H54 (cell line): Measurements from ENCODE around the gene RNF4.

Experiments used
- DNase-seq: peaks from one replicate; pipeline ENCODE4 v3.0.0; 2011; ENCODE audit warnings: low spot score, mixed read lengths; ENCODE audit not compliant: insufficient read length
- FAIRE-seq: peaks from 3 replicates; lab custom pipeline; 2011; peaks lifted over from hg19 to GRCh38; lab: Jason Lieb, UNC
- POLR2A ChIP-seq: IDR thresholded peaks from 2 replicates; pipeline ENCODE4 v1.6.1; 2011; ENCODE audit warnings: low read depth, mild to moderate bottlenecking, low read length

RNF4 gene

DNA sequence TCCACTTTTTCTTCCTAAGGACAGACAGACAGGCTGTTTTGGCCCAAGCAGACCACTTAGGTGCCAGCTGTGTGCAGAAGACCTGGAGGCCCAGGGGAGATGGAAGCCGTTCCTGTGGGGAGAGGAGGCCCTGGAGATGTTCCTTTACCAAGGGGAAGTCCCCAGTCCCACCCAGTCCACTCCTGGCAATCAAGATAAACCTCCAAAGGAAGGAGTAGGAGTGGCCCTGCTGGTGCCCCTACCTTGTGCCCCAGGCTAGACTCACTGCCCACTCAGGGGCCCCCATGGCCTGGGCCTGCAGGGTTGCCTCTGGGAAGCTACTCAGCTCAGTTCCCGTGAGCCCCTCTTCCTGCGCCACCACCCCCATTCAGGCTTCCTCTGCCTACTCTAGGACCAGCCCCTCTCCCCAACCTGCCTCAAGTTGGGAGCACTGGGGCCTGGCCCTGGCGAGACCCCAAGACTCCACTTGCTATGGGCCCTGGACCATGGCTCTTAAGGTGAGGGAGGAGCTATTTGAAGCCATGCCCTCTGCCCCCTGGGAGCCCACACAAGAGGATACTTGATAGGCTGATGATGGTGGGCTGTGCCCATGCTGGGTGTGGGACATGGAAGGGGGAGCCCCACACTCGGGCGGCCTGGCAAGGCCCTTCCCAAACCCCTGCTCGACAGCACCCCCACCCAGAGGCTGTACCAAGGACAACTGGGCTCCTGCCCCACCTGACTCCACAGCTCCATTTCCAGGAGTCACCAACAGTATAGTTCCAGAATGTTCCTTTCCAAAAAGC is 24.8 kb upstream of the RNF4 start:
- DNase-seq (no peak), FAIRE-seq (no peak)
- TF ChIP-seq POLR2A, result no peak

- no peak for DNase-seq
These were observed 23.8 kb upstream of the RNF4 start for GRCh38 chr4:2445130-2445529.

GRCh38 chr4:2445571-2445970 is 23.3 kb upstream of the RNF4 start:
- DNase-seq, result no peak
- no peak for FAIRE-seq
- TF ChIP-seq POLR2A, result no peak

More at GRCh38 chr4:2445130-2445529, 23.8 kb upstream of the RNF4 start:
- FAIRE-seq, result no peak
- no peak for TF ChIP-seq POLR2A

- no peak for FAIRE-seq
- TF ChIP-seq POLR2A, result no peak
- no peak for DNase-seq
These were observed 22.0 kb upstream of the RNF4 start for GRCh38 chr4:2446656-2447564.

- FAIRE-seq (no peak), DNase-seq (no peak)
- no peak for TF ChIP-seq POLR2A
These were observed 20.3 kb upstream of the RNF4 start for GRCh38 chr4:2448589-2448988.

GRCh38 chr4:2449051-2449450 is 19.9 kb upstream of the RNF4 start:
- no peak for TF ChIP-seq POLR2A
- no peak for FAIRE-seq
- no peak for DNase-seq

DNA sequence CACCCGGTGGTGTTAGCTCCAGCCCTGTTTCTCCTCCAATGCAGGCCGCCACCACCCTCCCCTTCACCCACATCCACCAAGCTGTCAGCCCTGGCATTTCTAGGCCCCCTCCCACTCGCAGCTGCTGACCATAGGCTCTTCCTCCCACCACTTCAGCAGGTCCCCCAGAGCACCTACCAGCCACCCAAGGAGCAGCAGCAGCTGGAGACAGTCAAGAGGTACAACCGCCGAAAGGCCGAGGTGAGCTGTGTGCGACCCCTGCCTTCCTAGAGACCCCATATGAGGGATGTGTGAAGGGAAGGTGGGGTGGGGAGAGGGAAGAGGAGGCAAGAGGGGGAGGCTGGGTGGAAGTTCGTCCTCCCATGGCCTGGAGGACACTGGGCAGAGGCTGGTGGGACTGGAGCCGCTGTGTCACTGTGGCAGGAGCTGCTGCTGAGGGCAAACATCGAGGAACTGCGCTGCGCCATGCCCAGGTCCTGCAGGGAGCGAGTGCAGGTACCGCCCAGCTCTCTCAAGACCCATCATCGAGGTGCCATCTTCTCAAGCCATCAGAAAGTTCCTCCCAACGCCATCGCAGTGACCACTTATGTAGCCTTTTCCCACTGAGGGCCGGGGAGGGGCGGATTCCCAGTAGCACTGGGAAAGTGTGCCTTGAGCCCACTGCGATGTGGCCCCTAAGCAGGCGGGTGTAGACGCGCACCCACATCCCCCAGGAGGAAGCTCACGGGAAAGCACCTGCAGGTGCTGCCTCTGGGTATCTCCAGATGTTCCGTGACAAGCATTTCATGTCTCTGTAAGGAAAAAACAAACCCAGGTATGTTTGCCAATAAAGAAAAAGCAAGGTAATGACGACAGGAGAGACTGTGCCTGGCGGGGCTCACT is 19.2 kb upstream of the RNF4 start:
- DNase-seq (no peak), FAIRE-seq (no peak)
- no peak for TF ChIP-seq POLR2A

DNA sequence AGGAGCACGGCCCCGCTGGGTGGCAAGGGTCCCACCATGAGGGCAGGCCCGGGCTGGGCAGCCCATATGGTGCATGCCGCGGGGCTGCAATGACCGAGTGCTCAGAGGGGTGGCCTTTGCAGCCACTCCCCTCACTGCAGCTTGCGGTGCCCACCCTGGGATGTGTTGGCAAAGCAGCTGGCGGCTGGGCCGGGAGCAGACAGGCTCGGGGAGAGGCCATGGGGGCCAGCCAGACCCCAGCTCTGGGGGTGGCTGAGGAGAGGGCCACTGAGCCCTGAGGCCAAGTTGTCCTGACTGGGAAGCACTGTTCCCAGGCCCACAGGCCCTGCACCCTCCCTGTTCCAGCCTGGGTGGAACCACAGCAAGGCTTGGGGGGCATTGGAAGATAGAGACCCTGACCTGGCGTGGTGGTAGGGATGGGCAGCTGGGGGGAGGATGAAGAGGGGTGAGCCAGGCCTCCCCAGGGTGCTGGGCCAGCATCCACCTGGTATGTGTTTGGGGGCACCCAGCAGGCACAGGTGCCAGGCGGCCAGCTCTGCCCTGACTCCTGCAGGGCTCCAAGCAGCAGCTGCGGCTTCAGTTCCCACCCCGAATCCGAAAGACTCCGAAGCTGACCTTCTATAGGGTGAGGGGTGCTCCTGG is 18.4 kb upstream of the RNF4 start:
- no peak for FAIRE-seq
- no peak for DNase-seq
- TF ChIP-seq POLR2A, result no peak

- no peak for TF ChIP-seq POLR2A
- DNase-seq, result no peak
- no peak for FAIRE-seq
These were observed 17.8 kb upstream of the RNF4 start for GRCh38 chr4:2451036-2451520.

DNA sequence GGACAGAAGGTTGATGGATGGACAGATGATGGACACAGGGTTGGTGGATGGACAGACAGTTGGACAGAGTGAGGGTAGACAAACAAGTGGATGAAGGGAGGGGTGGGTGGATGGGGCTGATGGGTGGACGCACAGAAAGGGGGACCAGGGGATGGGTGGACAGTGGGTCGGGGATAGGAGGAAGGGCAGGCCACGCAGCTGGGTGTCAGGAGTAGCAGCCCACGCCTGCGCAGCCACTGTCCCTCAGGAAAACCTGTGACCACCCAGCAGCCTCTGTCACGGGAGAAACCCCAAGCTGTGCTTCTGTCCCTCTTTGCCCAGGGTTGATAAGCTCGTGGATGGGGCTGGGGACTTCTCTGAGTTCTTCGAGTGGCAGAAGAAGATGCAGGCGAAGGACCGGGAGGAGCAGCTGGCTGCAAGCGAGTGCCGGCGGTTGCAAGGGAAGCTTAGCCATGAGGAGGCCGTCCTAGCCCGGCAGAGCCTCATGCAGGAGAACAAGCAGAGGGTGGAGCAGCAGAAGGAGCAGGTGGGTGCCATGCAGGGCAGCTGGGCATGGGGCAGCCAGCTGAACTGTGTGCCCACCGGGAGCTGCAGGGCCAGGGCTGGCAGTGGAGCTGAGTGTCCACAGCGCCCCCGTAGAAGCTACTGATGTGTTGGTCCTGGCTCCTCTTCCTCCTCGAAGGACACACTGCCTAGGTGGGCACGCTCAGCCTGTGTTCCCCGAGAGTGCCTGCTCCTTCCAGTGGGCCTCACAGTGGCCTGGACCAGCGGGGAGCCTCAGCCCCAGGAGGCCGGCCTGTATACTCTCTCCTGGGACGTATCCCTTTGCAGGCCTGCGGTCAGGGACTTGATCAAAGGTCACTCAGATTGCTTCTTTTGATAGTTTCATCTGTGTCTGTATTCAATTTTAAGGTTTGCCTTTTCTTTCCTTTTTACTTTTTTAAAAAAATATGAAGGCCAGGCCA is 16.8 kb upstream of the RNF4 start:
- FAIRE-seq (no peak), DNase-seq (no peak)
- TF ChIP-seq POLR2A, result no peak

GRCh38 chr4:2457481-2458295 is 11.2 kb upstream of the RNF4 start:
- no peak for DNase-seq
- TF ChIP-seq POLR2A, result no peak
- no peak for FAIRE-seq
